Kidney (tissue), 14 donors: ENCODE results near the gene PHACTR1. TPM values are rescaled to one million over a fixed set of nuclear protein-coding genes. Genes with fewer than 3 reads are reported as not detected.

Source experiments
- DNase-seq, 5 donors: peaks; one replicate each; pipeline ENCODE4 v3.0.0-alpha.2; 2013 to 2020
- FAIRE-seq: peaks from 2 replicates; lab custom pipeline; 2012; peaks lifted over from hg19 to GRCh38; lab: Jason Lieb, UNC
- H3K27ac ChIP-seq, 2 donors: one replicate each; pipeline ENCODE4 v1.7.0; 2013; ENCODE audit warnings: low read depth in 2 of 2, low read length in 2 of 2, inconsistent platforms in 1 of 2
- H3K27me3 ChIP-seq: one replicate; pipeline ENCODE4 v1.7.1; 2013; ENCODE audit warnings: low read length, inconsistent platforms; ENCODE audit not compliant: control insufficient read depth, insufficient read depth
- H3K36me3 ChIP-seq, 3 donors: one replicate each; pipeline versions ENCODE4 v1.7.0 to v1.7.1; 2013; ENCODE audit warnings: low read length in 3 of 3, control low read depth in 1 of 3, inconsistent platforms in 1 of 3; ENCODE audit not compliant: insufficient read depth in 3 of 3, control insufficient read depth in 2 of 3
- H3K4me1 ChIP-seq, 3 donors: one replicate each; pipeline versions ENCODE4 v1.7.0 to v1.7.1; 2013; ENCODE audit warnings: low read length in 3 of 3, inconsistent platforms in 1 of 3, low read depth in 1 of 3; ENCODE audit not compliant: control insufficient read depth in 2 of 3, insufficient read depth in 2 of 3
- H3K4me3 ChIP-seq, 3 donors: one replicate each; pipeline versions ENCODE4 v1.7.0 to v1.8.1; 2013; ENCODE audit warnings: low read length in 3 of 3, control low read depth in 1 of 3, inconsistent platforms in 1 of 3
- H3K9ac ChIP-seq, 3 donors: one replicate each; pipeline versions ENCODE4 v1.7.0 to v1.7.1; 2013; ENCODE audit warnings: low read length in 3 of 3, control low read depth in 1 of 3, inconsistent platforms in 1 of 3
- H3K9me3 ChIP-seq, 3 donors: one replicate each; pipeline versions ENCODE4 v1.7.0 to v1.7.1; 2013; ENCODE audit warnings: low read length in 3 of 3, control low read depth in 1 of 3, inconsistent platforms in 1 of 3; ENCODE audit not compliant: control insufficient read depth in 2 of 3, insufficient read depth in 1 of 3
- intact Hi-C: fragments of 100-400 bp; cut with DNase I; formaldehyde crosslinking; loops from one replicate; pipeline ENCODE4 v1.11.1; 2022
- polyA plus RNA-seq: library from polyadenylated mRNA; stranded (reverse); fragments of 350-450 nt; fragmentation: Illumina TruSeq; extraction: RNeasy Lipid Tissue Mini Kit (QIAGEN cat#74804); gene quantifications from one replicate; pipeline ENCODE4 v1.2.3, GENCODE V29; 2014; ENCODE audit warnings: low read depth, low replicate concordance; ENCODE audit not compliant: insufficient read depth
- total RNA-seq: library from RNA; stranded (reverse); fragmentation: NEBNext Ultra II Directional; extraction: Animal tissue kit (Norgen Biotek cat#: 25700); gene quantifications from one replicate; pipeline ENCODE4 v1.2.1, GENCODE V29; 2021
- TF ChIP-seq, protein P1 (sequence below): IDR thresholded peaks from 3 replicates; pipeline ENCODE4 v1.5.1; 2012; ENCODE audit warnings: mild to moderate bottlenecking, moderate library complexity, borderline replicate concordance; ENCODE audit not compliant: insufficient read depth; ENCODE audit errors: extremely low read depth
- donor health status: control.
- donor health status: control.
- donor health status: control.
- donor health status: control.
- donor health status: control.
- donor health status: DM: yes; HTN: yes; CAD: no.
- donor health status: Normal renal cell carcinoma (clear cell type).

The PHACTR1 gene
- total and polyA plus RNA-seq, 2 donors from 2014 or later = 3.3 to 33.6 TPM

- intact Hi-C loops = no loop called here
- no peaks in the 10 kb centered on the region for H3K36me3 ChIP-seq
- H3K9ac ChIP-seq = no peak overlapping the region
- no peak overlapping the region for H3K27ac ChIP-seq
- H3K4me3 ChIP-seq = no peak overlapping the region
- TF ChIP-seq, protein P1, sequence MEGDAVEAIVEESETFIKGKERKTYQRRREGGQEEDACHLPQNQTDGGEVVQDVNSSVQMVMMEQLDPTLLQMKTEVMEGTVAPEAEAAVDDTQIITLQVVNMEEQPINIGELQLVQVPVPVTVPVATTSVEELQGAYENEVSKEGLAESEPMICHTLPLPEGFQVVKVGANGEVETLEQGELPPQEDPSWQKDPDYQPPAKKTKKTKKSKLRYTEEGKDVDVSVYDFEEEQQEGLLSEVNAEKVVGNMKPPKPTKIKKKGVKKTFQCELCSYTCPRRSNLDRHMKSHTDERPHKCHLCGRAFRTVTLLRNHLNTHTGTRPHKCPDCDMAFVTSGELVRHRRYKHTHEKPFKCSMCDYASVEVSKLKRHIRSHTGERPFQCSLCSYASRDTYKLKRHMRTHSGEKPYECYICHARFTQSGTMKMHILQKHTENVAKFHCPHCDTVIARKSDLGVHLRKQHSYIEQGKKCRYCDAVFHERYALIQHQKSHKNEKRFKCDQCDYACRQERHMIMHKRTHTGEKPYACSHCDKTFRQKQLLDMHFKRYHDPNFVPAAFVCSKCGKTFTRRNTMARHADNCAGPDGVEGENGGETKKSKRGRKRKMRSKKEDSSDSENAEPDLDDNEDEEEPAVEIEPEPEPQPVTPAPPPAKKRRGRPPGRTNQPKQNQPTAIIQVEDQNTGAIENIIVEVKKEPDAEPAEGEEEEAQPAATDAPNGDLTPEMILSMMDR = no peak
- no peaks in the 10 kb centered on the region for H3K9me3 ChIP-seq
- H3K4me1 ChIP-seq = no peaks in the 10 kb centered on the region
- FAIRE-seq (no peak), DNase-seq (no peak)
- H3K27me3 ChIP-seq = no peaks in the 10 kb centered on the region
These were observed 55.8 kb downstream of the PHACTR1 start for GRCh38 chr6:12772416-12772815.

DNA sequence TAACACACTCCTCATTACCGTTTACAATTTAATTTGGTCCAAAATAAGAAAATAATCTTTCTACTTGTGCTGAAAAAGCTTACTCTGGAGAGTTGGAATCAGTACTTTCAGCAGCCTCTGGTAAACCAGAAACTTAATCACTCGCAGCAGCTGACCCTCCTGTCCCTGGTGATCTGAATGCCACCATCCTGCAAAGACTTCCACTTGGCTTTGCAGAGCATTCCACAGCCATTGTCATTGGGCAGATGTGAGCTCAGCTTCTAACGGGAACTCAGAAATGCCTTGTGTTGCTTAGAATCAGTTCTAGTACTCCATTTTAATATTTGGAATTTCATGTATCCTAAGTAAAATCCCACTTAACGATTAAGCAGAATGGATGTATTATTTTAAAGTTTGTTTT lies 59.7 kb downstream of the PHACTR1 start:
- Histone ChIP-seq H3K27me3 (no peaks in the 10 kb centered on the region), H3K36me3 (no peaks in the 10 kb centered on the region), H3K4me3 (no peak overlapping the region), H3K9me3 (no peaks in the 10 kb centered on the region), H3K4me1 (no peaks in the 10 kb centered on the region), H3K9ac (no peak overlapping the region), H3K27ac (no peak overlapping the region)
- DNase-seq = no peak
- intact Hi-C loops = no loop called here
- TF ChIP-seq, protein P1 = no peak
- no peak for FAIRE-seq

- TF ChIP-seq, protein P1 = no peak
- Histone ChIP-seq H3K9ac (no peak overlapping the region), H3K36me3 (no peaks in the 10 kb centered on the region), H3K27ac (no peak overlapping the region), H3K4me1 (no peaks in the 10 kb centered on the region), H3K9me3 (no peaks in the 10 kb centered on the region), H3K27me3 (no peaks in the 10 kb centered on the region), H3K4me3 (no peak overlapping the region)
- DNase-seq (no peak), FAIRE-seq (no peak)
- intact Hi-C loops = no loop called here
These were observed 63.2 kb downstream of the PHACTR1 start for GRCh38 chr6:12779772-12780171.

DNA sequence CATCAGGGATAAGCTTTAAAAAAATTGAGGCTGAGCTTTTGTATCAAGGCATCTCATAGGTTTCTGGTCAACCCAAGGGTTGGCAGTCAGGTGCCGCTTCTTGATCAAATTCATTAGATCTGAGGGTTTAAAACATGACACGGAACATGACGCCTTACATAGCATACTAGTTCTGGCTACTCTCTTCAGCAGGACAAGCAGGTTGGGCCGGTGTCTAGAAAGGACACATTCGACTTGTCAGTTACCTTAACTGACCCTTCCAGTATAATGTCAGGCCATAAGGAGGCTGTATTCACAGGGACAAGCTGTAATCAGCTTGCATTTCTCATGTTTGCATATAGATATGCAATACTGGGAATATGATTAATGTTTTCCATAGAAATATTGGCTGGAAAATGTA lies 65.6 kb downstream of the PHACTR1 start:
- Histone ChIP-seq H3K4me3 (no peak overlapping the region), H3K36me3 (no peaks in the 10 kb centered on the region), H3K27me3 (no peaks in the 10 kb centered on the region), H3K9ac (no peak overlapping the region), H3K27ac (no peak overlapping the region), H3K9me3 (no peaks in the 10 kb centered on the region), H3K4me1 (no peaks in the 10 kb centered on the region)
- DNase-seq (no peak), FAIRE-seq (no peak)
- TF ChIP-seq, protein P1 = no peak
- intact Hi-C loops = no loop called here
